HG02763 (cell line): ENCODE results near the gene NLRC5.
"Not testable (repeated sequence)": the region's sequence is repeated elsewhere in the genome, so short reads cannot be mapped to it uniquely, and the experiment has no call there.

ENCODE experiments used
- ATAC-seq: cut with Tn5 transposase; IDR thresholded peaks from one replicate; pipeline ENCODE4 v1.9.1; 2021; ENCODE audit warnings: mild to moderate bottlenecking, moderate library complexity; ENCODE audit not compliant: unreplicated experiment

Gene NLRC5

GRCh38 chr16:57042157-57043111 is 53.1 kb downstream of the NLRC5 start:
- ATAC-seq = peak; percentile 59

GRCh38 chr16:57043248-57043647 is 53.9 kb downstream of the NLRC5 start:
- ATAC-seq = no peak

GRCh38 chr16:57044931-57045693 is 55.8 kb downstream of the NLRC5 start:
- ATAC-seq = no peak

- ATAC-seq = no peak
These were observed 56.5 kb downstream of the NLRC5 start for GRCh38 chr16:57045694-57046381.

GRCh38 chr16:57048095-57048494 is 58.7 kb downstream of the NLRC5 start:
- no peak for ATAC-seq

- ATAC-seq = peak; percentile 44
These were observed 60.3 kb downstream of the NLRC5 start for GRCh38 chr16:57049678-57050077.

- ATAC-seq = no peak
These were observed 62.4 kb downstream of the NLRC5 start for GRCh38 chr16:57051696-57052228.

GRCh38 chr16:57053206-57053605 is 63.8 kb downstream of the NLRC5 start:
- ATAC-seq = no peak

GRCh38 chr16:57054338-57054737 is 65.0 kb downstream of the NLRC5 start:
- ATAC-seq = no peak

- ATAC-seq = no peak
These were observed 65.4 kb downstream of the NLRC5 start for GRCh38 chr16:57054771-57055170.

GRCh38 chr16:57055671-57056070 is 66.3 kb downstream of the NLRC5 start:
- no peak for ATAC-seq

GRCh38 chr16:57058291-57058861 is 69.0 kb downstream of the NLRC5 start:
- ATAC-seq = no peak

GRCh38 chr16:57060323-57061083 is 71.1 kb downstream of the NLRC5 start:
- ATAC-seq = no peak

GRCh38 chr16:57061084-57061905 is 71.9 kb downstream of the NLRC5 start:
- no peak for ATAC-seq

- no peak for ATAC-seq
These were observed 73.0 kb downstream of the NLRC5 start for GRCh38 chr16:57062329-57062728.

- not testable (repeated sequence) for ATAC-seq
These were observed 73.8 kb downstream of the NLRC5 start for GRCh38 chr16:57063189-57063588.

GRCh38 chr16:57064995-57065394 is 75.6 kb downstream of the NLRC5 start:
- ATAC-seq = no peak

GRCh38 chr16:57066625-57067024 is 77.3 kb downstream of the NLRC5 start:
- no peak for ATAC-seq

GRCh38 chr16:57067347-57067746 is 78.0 kb downstream of the NLRC5 start:
- ATAC-seq = no peak
